ENCODE measurements around the gene BDNF. TPM values are rescaled to one million over a fixed set of nuclear protein-coding genes. Genes with fewer than 3 reads are reported as not detected.

BDNF gene
- total and polyA plus RNA-seq, 2 of the 8 experiments (the other 6 are each of a cell fraction or from before 2014, with no cell fraction given): 2.4 to 5.4 TPM

DNA sequence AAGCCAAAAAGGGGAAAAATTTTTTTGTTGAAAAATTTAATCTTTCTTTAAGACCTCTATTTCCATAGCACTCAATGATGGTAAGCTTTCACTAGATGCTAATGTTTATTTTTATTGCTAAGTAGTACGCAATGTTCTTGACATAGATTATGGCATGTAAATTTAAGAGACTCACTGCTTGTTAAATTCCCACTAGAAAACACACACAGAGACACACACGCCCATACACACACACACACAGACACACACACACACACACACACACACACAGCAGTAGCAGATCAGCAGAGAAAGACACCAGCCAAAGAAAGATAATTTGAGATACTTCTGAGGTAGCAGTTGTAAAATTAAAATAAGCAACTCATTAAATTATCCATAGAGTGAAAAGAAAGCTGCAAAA is 16.0 kb upstream of the BDNF start (continued):
- TF ChIP-seq, protein P1, sequence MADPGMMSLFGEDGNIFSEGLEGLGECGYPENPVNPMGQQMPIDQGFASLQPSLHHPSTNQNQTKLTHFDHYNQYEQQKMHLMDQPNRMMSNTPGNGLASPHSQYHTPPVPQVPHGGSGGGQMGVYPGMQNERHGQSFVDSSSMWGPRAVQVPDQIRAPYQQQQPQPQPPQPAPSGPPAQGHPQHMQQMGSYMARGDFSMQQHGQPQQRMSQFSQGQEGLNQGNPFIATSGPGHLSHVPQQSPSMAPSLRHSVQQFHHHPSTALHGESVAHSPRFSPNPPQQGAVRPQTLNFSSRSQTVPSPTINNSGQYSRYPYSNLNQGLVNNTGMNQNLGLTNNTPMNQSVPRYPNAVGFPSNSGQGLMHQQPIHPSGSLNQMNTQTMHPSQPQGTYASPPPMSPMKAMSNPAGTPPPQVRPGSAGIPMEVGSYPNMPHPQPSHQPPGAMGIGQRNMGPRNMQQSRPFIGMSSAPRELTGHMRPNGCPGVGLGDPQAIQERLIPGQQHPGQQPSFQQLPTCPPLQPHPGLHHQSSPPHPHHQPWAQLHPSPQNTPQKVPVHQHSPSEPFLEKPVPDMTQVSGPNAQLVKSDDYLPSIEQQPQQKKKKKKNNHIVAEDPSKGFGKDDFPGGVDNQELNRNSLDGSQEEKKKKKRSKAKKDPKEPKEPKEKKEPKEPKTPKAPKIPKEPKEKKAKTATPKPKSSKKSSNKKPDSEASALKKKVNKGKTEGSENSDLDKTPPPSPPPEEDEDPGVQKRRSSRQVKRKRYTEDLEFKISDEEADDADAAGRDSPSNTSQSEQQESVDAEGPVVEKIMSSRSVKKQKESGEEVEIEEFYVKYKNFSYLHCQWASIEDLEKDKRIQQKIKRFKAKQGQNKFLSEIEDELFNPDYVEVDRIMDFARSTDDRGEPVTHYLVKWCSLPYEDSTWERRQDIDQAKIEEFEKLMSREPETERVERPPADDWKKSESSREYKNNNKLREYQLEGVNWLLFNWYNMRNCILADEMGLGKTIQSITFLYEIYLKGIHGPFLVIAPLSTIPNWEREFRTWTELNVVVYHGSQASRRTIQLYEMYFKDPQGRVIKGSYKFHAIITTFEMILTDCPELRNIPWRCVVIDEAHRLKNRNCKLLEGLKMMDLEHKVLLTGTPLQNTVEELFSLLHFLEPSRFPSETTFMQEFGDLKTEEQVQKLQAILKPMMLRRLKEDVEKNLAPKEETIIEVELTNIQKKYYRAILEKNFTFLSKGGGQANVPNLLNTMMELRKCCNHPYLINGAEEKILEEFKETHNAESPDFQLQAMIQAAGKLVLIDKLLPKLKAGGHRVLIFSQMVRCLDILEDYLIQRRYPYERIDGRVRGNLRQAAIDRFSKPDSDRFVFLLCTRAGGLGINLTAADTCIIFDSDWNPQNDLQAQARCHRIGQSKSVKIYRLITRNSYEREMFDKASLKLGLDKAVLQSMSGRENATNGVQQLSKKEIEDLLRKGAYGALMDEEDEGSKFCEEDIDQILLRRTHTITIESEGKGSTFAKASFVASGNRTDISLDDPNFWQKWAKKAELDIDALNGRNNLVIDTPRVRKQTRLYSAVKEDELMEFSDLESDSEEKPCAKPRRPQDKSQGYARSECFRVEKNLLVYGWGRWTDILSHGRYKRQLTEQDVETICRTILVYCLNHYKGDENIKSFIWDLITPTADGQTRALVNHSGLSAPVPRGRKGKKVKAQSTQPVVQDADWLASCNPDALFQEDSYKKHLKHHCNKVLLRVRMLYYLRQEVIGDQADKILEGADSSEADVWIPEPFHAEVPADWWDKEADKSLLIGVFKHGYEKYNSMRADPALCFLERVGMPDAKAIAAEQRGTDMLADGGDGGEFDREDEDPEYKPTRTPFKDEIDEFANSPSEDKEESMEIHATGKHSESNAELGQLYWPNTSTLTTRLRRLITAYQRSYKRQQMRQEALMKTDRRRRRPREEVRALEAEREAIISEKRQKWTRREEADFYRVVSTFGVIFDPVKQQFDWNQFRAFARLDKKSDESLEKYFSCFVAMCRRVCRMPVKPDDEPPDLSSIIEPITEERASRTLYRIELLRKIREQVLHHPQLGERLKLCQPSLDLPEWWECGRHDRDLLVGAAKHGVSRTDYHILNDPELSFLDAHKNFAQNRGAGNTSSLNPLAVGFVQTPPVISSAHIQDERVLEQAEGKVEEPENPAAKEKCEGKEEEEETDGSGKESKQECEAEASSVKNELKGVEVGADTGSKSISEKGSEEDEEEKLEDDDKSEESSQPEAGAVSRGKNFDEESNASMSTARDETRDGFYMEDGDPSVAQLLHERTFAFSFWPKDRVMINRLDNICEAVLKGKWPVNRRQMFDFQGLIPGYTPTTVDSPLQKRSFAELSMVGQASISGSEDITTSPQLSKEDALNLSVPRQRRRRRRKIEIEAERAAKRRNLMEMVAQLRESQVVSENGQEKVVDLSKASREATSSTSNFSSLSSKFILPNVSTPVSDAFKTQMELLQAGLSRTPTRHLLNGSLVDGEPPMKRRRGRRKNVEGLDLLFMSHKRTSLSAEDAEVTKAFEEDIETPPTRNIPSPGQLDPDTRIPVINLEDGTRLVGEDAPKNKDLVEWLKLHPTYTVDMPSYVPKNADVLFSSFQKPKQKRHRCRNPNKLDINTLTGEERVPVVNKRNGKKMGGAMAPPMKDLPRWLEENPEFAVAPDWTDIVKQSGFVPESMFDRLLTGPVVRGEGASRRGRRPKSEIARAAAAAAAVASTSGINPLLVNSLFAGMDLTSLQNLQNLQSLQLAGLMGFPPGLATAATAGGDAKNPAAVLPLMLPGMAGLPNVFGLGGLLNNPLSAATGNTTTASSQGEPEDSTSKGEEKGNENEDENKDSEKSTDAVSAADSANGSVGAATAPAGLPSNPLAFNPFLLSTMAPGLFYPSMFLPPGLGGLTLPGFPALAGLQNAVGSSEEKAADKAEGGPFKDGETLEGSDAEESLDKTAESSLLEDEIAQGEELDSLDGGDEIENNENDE (IDR thresholded peaks at IDR 0.05; ENCODE audit: insufficient replicate concordance, low read length): no peak
- TF ChIP-seq SIX5 (IDR thresholded peaks at IDR 0.05; ENCODE audit: low read depth, low read length) (no peak), ZNF274 (IDR thresholded peaks at IDR 0.05; ENCODE audit: borderline replicate concordance, extremely low read depth, low read length) (no peak), HDAC2 (IDR thresholded peaks at IDR 0.05; ENCODE audit: borderline replicate concordance in 1 of 2, low read depth in 2 of 2, low read length in 2 of 2) (no peak), SRF (IDR thresholded peaks at IDR 0.05; ENCODE audit: low read depth, low read length) (no peak), TBP (IDR thresholded peaks at IDR 0.05; ENCODE audit: low read depth, low read length) (no peak), RXRA (IDR thresholded peaks at IDR 0.05; ENCODE audit: insufficient read depth, low read depth, low read length) (no peak), RBBP5 (IDR thresholded peaks at IDR 0.05; ENCODE audit: borderline replicate concordance, low read depth, low read length) (no peak), CBX8 (IDR thresholded peaks at IDR 0.05; ENCODE audit: borderline replicate concordance, low read depth, low read length) (no peak), SIRT6 (IDR thresholded peaks at IDR 0.05; ENCODE audit: low read length) (no peak), JUN (IDR thresholded peaks at IDR 0.05; ENCODE audit: low read depth, low read length) (no peak)
